ENCODE results near the gene PROP1.

GRCh38 chr5:177982072-177982727 is 13.8 kb downstream of the PROP1 start:
- TF ChIP-seq POLR2A (IDR thresholded peaks at IDR 0.05; ENCODE audit: low read length) = no peak
- TF ChIP-seq GATA1 (IDR thresholded peaks at IDR 0.05; ENCODE audit: low read depth, low read length) = no peak

Measured in erythroblast (primary cell).